Coronary artery (tissue), 2 donors: Measurements from ENCODE around the gene PSMC3.

Experiments
- DNase-seq: peaks from one replicate; pipeline ENCODE4 v3.0.0-alpha.2; 2017; ENCODE audit warnings: low spot score
- H3K27ac ChIP-seq, 2 donors: fragments of 200-600 bp; sonication (generic); one replicate each; pipeline ENCODE4 v1.5.1; 2016 to 2019
- H3K4me3 ChIP-seq: fragments of 200-600 bp; sonication (generic); 2 replicates; pipeline ENCODE4 v1.5.1; 2016; ENCODE audit warnings: mild to moderate bottlenecking, moderate library complexity
- TF ChIP-seq, protein P1 (sequence below): fragments of 200-600 bp; sonication (generic); IDR thresholded peaks from one replicate; pipeline ENCODE4 v1.5.1; 2019; ENCODE audit warnings: antibody characterized with exemption

Gene PSMC3

DNA sequence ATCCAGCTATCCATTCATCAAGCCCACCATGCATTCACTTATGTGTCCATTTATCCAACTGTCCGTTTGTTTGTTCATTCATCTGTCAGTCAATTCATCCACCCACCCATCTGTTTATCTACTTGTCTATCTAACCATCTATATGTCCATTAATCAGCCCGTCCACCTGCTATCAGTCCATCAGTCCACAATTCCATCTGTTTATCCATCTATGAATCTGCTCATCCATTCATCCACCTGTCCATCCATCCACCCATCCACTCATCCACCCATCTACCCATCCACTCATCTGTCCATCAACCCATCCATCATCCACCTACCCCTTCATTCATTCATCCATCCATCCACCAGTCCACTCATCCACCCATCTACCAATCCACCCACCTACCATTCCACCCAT is 46.9 kb downstream of the PSMC3 start:
- no peak overlapping the region for H3K4me3 ChIP-seq
- H3K27ac ChIP-seq, result no peak overlapping the region
- DNase-seq, result no peak
- TF ChIP-seq, protein P1, sequence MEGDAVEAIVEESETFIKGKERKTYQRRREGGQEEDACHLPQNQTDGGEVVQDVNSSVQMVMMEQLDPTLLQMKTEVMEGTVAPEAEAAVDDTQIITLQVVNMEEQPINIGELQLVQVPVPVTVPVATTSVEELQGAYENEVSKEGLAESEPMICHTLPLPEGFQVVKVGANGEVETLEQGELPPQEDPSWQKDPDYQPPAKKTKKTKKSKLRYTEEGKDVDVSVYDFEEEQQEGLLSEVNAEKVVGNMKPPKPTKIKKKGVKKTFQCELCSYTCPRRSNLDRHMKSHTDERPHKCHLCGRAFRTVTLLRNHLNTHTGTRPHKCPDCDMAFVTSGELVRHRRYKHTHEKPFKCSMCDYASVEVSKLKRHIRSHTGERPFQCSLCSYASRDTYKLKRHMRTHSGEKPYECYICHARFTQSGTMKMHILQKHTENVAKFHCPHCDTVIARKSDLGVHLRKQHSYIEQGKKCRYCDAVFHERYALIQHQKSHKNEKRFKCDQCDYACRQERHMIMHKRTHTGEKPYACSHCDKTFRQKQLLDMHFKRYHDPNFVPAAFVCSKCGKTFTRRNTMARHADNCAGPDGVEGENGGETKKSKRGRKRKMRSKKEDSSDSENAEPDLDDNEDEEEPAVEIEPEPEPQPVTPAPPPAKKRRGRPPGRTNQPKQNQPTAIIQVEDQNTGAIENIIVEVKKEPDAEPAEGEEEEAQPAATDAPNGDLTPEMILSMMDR, result no peak

DNA sequence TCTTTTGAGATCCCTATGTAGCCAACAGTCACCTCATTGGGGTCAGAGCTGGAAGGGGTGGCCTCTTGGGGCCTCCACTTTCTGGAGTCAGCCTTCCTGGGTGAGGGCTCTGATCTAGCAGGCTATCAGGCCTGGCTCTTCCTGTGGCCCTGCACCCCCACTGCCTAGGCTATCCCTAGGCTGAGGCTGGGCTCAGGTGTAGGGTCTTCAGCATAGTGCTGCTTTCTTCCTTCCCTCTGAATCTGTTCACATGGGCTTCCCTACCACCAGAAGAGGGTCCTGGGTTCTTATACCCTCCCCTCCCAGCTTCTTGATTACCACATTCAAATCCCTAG is 47.4 kb downstream of the PSMC3 start:
- no peak for DNase-seq
- Histone ChIP-seq H3K4me3 (no peak overlapping the region), H3K27ac (peak overlapping the region in 1 of 2 donors; percentile 74)
- TF ChIP-seq, protein P1, result no peak

DNA sequence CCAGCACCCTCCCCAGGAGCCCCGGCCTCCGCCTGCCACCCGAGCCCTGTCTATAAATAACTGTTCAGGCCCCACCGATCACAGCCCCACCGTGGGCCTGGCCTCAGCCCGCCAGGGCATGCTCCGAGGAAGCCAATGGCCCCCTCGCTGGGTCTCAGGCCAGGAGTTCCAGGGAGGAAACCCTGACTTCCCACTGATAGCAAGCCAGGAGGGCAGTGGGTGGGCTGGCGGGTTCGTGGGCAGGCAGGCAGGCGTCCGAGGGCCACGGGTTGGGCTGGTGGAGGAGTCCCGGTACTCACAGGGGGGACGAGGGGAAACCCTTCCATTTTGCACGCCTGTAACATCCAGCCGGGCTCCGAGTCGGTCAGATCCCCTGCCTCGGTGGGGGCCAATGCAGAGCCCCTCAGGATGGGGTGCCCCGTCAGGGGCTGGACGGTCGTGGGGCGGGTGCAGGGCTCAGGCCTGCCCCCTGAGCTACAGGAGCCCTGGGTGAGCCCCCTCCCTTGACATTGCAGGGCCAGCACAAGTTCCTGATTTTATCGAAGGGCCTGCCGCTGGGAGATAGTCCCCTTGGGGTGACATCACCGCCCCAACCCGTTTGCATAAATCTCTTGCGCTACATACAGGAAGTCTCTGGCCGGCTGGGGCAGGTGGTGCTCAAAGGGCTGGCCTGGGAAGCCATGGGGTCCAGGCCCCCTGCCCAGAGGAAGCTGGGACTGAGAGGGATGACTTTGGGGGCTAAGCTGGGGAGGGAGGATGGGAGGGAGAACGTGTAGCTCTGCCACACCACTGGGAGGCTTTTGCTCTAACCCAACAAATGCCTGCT is 48.0 kb downstream of the PSMC3 start, which contains the start of gene SPI1:
TSS of gene SPI1 (minus strand) at position 538 of the 826 bp plus-strand sequence. CDS start at position 344, 194 bp downstream.
- no peak for DNase-seq
- peak within 1 kb of the TSS; percentile 4 to 74 for H3K27ac ChIP-seq
- H3K4me3 ChIP-seq, result peak within 1 kb of the TSS; percentile 62
- TF ChIP-seq, protein P1, result no peak

DNA sequence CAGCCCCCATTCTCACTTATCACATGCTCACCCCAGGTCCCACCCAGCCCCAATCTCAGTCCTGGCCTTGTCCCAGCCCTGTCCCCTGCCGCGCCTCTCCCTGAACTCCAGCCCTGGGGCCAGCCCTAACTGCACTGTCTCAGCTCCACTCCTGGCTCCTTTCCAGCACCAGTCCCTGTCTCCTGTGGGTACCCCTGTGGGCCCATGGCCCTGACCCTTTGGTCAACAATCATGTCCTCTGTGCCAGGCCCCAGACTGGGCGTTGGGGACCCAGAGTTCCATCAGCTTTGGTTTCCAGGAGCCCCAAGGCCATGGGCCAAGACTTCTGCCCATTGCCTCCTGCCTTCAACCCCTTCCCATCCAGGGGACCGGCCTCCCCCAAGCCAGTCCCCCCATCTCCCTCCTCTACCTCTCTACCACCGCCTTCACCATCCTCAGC is 48.6 kb downstream of the PSMC3 start:
- peak overlapping the region; percentile 4 to 74 for H3K27ac ChIP-seq
- DNase-seq, result no peak
- H3K4me3 ChIP-seq, result peak overlapping the region; percentile 62
- TF ChIP-seq, protein P1, result no peak

DNA sequence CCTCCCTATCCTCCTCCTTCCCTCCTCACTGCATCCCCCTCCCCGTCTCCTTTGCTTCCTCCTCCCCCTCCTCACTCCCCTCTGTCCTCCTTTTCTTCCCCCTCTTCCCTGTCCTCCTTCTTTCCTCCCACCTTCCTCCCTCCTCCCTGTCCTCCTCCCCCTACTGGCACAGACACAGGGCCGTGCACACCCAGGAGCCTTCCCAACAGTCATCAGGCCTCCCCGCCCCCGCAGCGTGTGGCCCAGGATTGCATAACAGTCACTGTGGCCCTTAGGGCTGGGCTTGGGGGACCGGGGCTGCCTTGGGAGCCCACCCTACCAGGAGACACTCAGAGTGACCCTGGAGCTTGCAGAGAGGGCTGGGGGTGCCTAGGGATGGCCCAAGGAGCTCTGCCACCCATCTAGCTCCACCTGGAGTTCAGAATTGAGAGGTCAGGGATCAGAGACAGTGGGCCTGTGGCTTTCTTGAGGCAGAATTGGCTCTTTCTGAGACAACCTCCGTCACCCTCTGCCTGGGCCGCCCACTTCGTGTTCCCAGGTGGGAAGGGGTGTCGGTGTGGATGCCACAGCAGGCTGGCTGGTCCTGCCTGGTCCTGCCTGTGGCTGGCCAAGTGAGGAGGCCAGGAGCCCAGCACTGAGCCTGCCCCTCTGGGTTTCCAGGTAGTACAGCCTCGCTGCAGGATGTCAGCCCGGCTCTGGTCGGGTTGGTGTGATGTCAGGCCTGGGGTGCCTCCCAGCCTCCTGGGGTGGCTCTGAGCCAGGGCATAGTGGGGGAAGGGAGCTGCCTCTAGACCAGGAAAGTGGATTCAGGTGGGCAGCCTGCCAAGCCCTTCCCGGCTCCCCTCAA is 49.5 kb downstream of the PSMC3 start:
- H3K27ac ChIP-seq, result peak overlapping the region; percentile 4 to 74

DNA sequence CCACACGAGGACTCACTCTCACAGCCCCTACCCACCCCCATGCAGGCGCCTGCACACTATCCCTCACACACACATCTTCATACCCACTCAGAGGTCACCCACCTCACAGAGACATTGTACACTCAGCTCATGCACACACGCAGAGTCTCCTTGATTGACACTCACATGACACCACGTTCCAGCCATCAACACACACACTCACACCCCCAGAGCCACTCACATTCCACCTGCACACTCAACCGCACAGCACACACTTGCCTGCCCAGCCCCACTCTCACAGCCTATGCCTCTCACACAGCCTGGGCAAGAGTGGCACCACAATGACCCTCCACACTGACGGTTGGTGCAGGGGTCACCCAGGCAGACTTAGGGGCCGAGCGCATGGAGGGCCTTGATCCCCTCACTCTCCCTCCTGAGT is 50.1 kb downstream of the PSMC3 start:
- Histone ChIP-seq H3K4me3 (peak overlapping the region; percentile 62), H3K27ac (peak overlapping the region in 1 of 2 donors; percentile 74)
- no peak for DNase-seq
- TF ChIP-seq, protein P1, result no peak

More for the DNA sequence above, 49.5 kb downstream of the PSMC3 start:
- TF ChIP-seq, protein P1, result no peak
- no peak for DNase-seq
- H3K4me3 ChIP-seq, result peak overlapping the region; percentile 62
